K562 (cell line): ENCODE measurements around the gene HSD11B1. TPM values are rescaled to one million over a fixed set of nuclear protein-coding genes. Genes with fewer than 3 reads are reported as not detected.

Experiments
- ARID1B ChIP-seq: fragments of 450-650 bp; IDR thresholded peaks from 2 replicates; pipeline ENCODE4 v1.6.1; 2016; ENCODE audit warnings: antibody characterized with exemption, mild to moderate bottlenecking, inconsistent platforms
- BCLAF1 ChIP-seq, 2 experiments: fragments of 450-650 bp in 1 of 2; IDR thresholded peaks; 2 replicates each; pipeline ENCODE4 v1.6.1; 2011 to 2017; ENCODE audit warnings: low read depth in 2 of 2, antibody characterized with exemption in 1 of 2, borderline replicate concordance in 1 of 2, low read length in 1 of 2, mild to moderate bottlenecking in 1 of 2, mixed read lengths in 1 of 2; ENCODE audit not compliant: control insufficient read depth in 1 of 2
- CEBPB ChIP-seq: fragments of 450-650 bp; IDR thresholded peaks from 2 replicates; pipeline ENCODE4 v1.6.1; 2016; ENCODE audit warnings: missing genetic modification characterization, missing compliant biosample characterization
- ESRRA ChIP-seq: fragments of 450-650 bp; IDR thresholded peaks from 2 replicates; pipeline ENCODE4 v1.6.1; 2014; ENCODE audit warnings: low read depth, mild to moderate bottlenecking, moderate library complexity, borderline replicate concordance
- ETS2 ChIP-seq: IDR thresholded peaks from 2 replicates; pipeline ENCODE4 v1.6.1; 2016; ENCODE audit warnings: borderline replicate concordance, missing genetic modification characterization, mild to moderate bottlenecking, moderate library complexity, missing compliant biosample characterization; ENCODE audit not compliant: poor library complexity, severe bottlenecking
- GATAD2B ChIP-seq: fragments of 450-650 bp; IDR thresholded peaks from 2 replicates; pipeline ENCODE4 v1.6.1; 2017; ENCODE audit warnings: mild to moderate bottlenecking, borderline replicate concordance
- GMEB1 ChIP-seq: fragments of 250-450 bp; sonication (Bioruptor Pico); IDR thresholded peaks from 2 replicates; pipeline ENCODE4 v1.4.0; 2020; ENCODE audit warnings: mild to moderate bottlenecking
- MTA1 ChIP-seq: fragments of 450-650 bp; IDR thresholded peaks from 2 replicates; pipeline ENCODE4 v1.6.1; 2017; ENCODE audit warnings: borderline replicate concordance
- MYC ChIP-seq, 2 experiments: fragments of 250-450 bp in 1 of 2; sonication (Bioruptor Pico) in 1 of 2; IDR thresholded peaks; 2 replicates each; pipeline versions ENCODE4 v1.5.1 to v1.6.1; 2012 to 2021; ENCODE audit warnings: low read depth in 2 of 2, borderline replicate concordance in 1 of 2, improper control_type of control experiment in 1 of 2, low read length in 1 of 2, mild to moderate bottlenecking in 1 of 2, moderate library complexity in 1 of 2
- NRF1 ChIP-seq, 2 experiments: fragments of 450-650 bp; IDR thresholded peaks in 1 of 2; conservative IDR thresholded peaks in 1 of 2; 2 replicates each; pipeline ENCODE4 v1.6.1; 2014; ENCODE audit warnings: mild to moderate bottlenecking in 2 of 2
- TAF15 ChIP-seq: fragments of 200-400 bp; formaldehyde crosslinking; IDR thresholded peaks from 2 replicates; pipeline ENCODE4 v1.6.1; 2017; ENCODE audit warnings: mild to moderate bottlenecking, low read depth, low read length, moderate library complexity
- UBTF ChIP-seq, 2 experiments: IDR thresholded peaks; 2 replicates each; pipeline ENCODE4 v1.6.1; 2012; ENCODE audit warnings: improper control_type of control experiment in 2 of 2, low read depth in 2 of 2, low read length in 2 of 2, borderline replicate concordance in 1 of 2
- ZEB2 ChIP-seq: fragments of 450-650 bp; IDR thresholded peaks from 2 replicates; pipeline ENCODE4 v1.6.1; 2016
- ZNF282 ChIP-seq: sonication (generic); formaldehyde crosslinking; IDR thresholded peaks from 2 replicates; pipeline ENCODE4 v1.8.1; 2023; ENCODE audit warnings: missing genetic modification reagents
- polyA plus RNA-seq, 8 experiments: library from polyadenylated mRNA; depleted of rRNA in 4 of 8; stranded (reverse) in 5 of 8; unstranded in 3 of 8; fragments of >200 nt; fragmentation: Nextera tagmentation in 2 of 8; fragmentation: Illumina TruSeq in 1 of 8; extraction: Ambion mirVana in 2 of 8; extraction: Trizol in 1 of 8; gene quantifications; 2 replicates each; pipeline versions ENCODE4 v1.2.1 to v1.2.3, GENCODE V29; 2011 to 2014; ENCODE audit warnings: inconsistent platforms in 1 of 8, missing spikeins in 1 of 8
- total RNA-seq, 7 experiments: library from RNA; depleted of rRNA in 6 of 7; stranded (reverse); fragments of >200 nt in 6 of 7; fragmentation: Illumina TruSeq in 2 of 7; extraction: Trizol in 2 of 7; gene quantifications; 2 replicates each; pipeline versions ENCODE4 v1.2.1 to v1.2.3, GENCODE V29; 2011 to 2021; ENCODE audit warnings: low replicate concordance in 1 of 7
- TF ChIP-seq, protein P1 (sequence below): IDR thresholded peaks from 2 replicates; pipeline ENCODE4 v1.6.1; 2014; ENCODE audit warnings: antibody characterized with exemption
- TF ChIP-seq, protein P2 (sequence below): fragments of 450-650 bp; IDR thresholded peaks from 2 replicates; pipeline ENCODE4 v1.6.1; 2017; ENCODE audit warnings: mild to moderate bottlenecking, moderate library complexity

HSD11B1 gene
- total and polyA plus RNA-seq, 9 of the 15 experiments (the other 6 are each of a cell fraction or from before 2014, with no cell fraction given), result 0.04 to 0.16 TPM; not detected in 7

GRCh38 chr1:209674957-209675564, 29.6 kb upstream of the HSD11B1 start, which contains the start of gene G0S2 (continued):
- peak; percentile 68; the same call in 1 of the 2 replicates for TF ChIP-seq ZNF282
- TF ChIP-seq, protein P1, sequence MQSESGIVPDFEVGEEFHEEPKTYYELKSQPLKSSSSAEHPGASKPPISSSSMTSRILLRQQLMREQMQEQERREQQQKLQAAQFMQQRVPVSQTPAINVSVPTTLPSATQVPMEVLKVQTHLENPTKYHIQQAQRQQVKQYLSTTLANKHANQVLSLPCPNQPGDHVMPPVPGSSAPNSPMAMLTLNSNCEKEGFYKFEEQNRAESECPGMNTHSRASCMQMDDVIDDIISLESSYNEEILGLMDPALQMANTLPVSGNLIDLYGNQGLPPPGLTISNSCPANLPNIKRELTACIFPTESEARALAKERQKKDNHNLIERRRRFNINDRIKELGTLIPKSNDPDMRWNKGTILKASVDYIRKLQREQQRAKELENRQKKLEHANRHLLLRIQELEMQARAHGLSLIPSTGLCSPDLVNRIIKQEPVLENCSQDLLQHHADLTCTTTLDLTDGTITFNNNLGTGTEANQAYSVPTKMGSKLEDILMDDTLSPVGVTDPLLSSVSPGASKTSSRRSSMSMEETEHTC, result no peak
- TF ChIP-seq MTA1, result peak; percentile 74; the same call in 1 of the 2 replicates
- TF ChIP-seq, protein P2, sequence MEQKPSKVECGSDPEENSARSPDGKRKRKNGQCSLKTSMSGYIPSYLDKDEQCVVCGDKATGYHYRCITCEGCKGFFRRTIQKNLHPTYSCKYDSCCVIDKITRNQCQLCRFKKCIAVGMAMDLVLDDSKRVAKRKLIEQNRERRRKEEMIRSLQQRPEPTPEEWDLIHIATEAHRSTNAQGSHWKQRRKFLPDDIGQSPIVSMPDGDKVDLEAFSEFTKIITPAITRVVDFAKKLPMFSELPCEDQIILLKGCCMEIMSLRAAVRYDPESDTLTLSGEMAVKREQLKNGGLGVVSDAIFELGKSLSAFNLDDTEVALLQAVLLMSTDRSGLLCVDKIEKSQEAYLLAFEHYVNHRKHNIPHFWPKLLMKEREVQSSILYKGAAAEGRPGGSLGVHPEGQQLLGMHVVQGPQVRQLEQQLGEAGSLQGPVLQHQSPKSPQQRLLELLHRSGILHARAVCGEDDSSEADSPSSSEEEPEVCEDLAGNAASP, result no peak
- 0 out of 2 replicates have a peak, but pooled peaks have one; percentile 5 for TF ChIP-seq GMEB1 (CRISPR knock-in tag)
- TF ChIP-seq BCLAF1 (IDR thresholded peaks at IDR 0.05; ENCODE audit: borderline replicate concordance in 1 of 2, control insufficient read depth in 1 of 2, low read depth in 2 of 2, low read length in 1 of 2), result no peak
- no peak for TF ChIP-seq GATAD2B
- TF ChIP-seq MYC (IDR thresholded peaks at IDR 0.05; ENCODE audit: low read depth, low read length), result peak; percentile 95
- TF ChIP-seq MYC (CRISPR knock-in tag; IDR thresholded peaks at IDR 0.05; ENCODE audit: borderline replicate concordance, low read depth), result no peak
- no peak for TF ChIP-seq CEBPB (tag)
- no peak for TF ChIP-seq ETS2 (tag)
- no peak for TF ChIP-seq TAF15
- TF ChIP-seq UBTF (IDR thresholded peaks at IDR 0.05; ENCODE audit: borderline replicate concordance in 1 of 2, low read depth in 2 of 2, low read length in 2 of 2), result peak in 1 of 2 experiments; percentile 53; a peak in 1 of 4 replicates
- peak; percentile 53 to 65; a peak in 3 of 4 replicates for TF ChIP-seq NRF1 (conservative IDR thresholded peaks at IDR 0.05 in 1 of 2, IDR thresholded peaks at IDR 0.05 in 1 of 2)
- peak; percentile 44; the same call in 1 of the 2 replicates for TF ChIP-seq ESRRA
- peak; percentile 42; the same call in 1 of the 2 replicates for TF ChIP-seq ARID1B
- no peak for TF ChIP-seq ZEB2
